SK-N-DZ (cell line): ENCODE data around the gene TMEM245.
"Not testable (repeated sequence)": the region's sequence is repeated elsewhere in the genome, so short reads cannot be mapped to it uniquely, and the experiment has no call there.

Source experiments
- DNase-seq: peaks from one replicate; pipeline ENCODE4 v3.0.0-alpha.2; 2015; ENCODE audit warnings: low spot score
- small RNA-seq, 2 experiments: library from RNA; depleted of rRNA; stranded (forward); fragments of <200 nt; gene quantifications; one replicate each; pipeline ENCODE3, GENCODE V24; 2014

TMEM245 gene

GRCh38 chr9:108996643-108997042, 123.1 kb downstream of the TMEM245 start:
- no peak for DNase-seq

- no peak for DNase-seq
These were observed 125.1 kb downstream of the TMEM245 start for GRCh38 chr9:108994695-108995094.

GRCh38 chr9:108991479-108991878, 128.3 kb downstream of the TMEM245 start:
- DNase-seq = no peak

- DNase-seq = no peak
These were observed 135.9 kb downstream of the TMEM245 start for GRCh38 chr9:108983885-108984284.

GRCh38 chr9:108980893-108981292, 138.9 kb downstream of the TMEM245 start:
- no peak for DNase-seq

- no peak for DNase-seq
These were observed 141.5 kb downstream of the TMEM245 start for GRCh38 chr9:108978205-108978604.

GRCh38 chr9:108973895-108974294, 145.9 kb downstream of the TMEM245 start:
- DNase-seq = no peak

GRCh38 chr9:108972626-108973209, 147.0 kb downstream of the TMEM245 start:
- DNase-seq = no peak

- DNase-seq = no peak
These were observed 147.6 kb downstream of the TMEM245 start for GRCh38 chr9:108972186-108972585.

GRCh38 chr9:108971392-108971791, 148.4 kb downstream of the TMEM245 start:
- not testable (repeated sequence) for DNase-seq

- no peak for DNase-seq
These were observed 151.8 kb downstream of the TMEM245 start for GRCh38 chr9:108967916-108968315.

Small RNA genes within 50 kb of the gene (small RNA-seq; reads per million reads assigned to genes)
- 0.05 to 3.0 reads per million in 2 experiments for gene MIR32
- gene RF00019 = 0 reads per million in 2 experiments
